Sciatic nerve (tissue), 2 donors: Measurements from ENCODE around the gene ZNF761. TPM values are rescaled to one million over a fixed set of nuclear protein-coding genes. Genes with fewer than 3 reads are reported as not detected.
"Not testable (repeated sequence)": the region's sequence is repeated elsewhere in the genome, so short reads cannot be mapped to it uniquely, and the experiment has no call there.

ENCODE experiments used
- ATAC-seq: fragments of 200-7000 bp; cut with Tn5 transposase; one replicate; pipeline ENCODE4 v1.9.1; 2020; ENCODE audit warnings: mild to moderate bottlenecking, moderate library complexity
- DNase-seq: peaks from one replicate; pipeline ENCODE4 v3.0.0-alpha.2; 2020; ENCODE audit warnings: low spot score
- intact Hi-C: fragments of 100-400 bp; cut with DNase I; formaldehyde crosslinking; loops from one replicate; pipeline ENCODE4 v1.14.2; 2022
- total RNA-seq: library from RNA; stranded (reverse); fragmentation: NEBNext Ultra II Directional; extraction: Animal tissue kit (Norgen Biotek cat#: 25700); gene quantifications from one replicate; pipeline ENCODE4 v1.2.1, GENCODE V29; 2021
- donor health status: DM: no; HTN: no; CAD: no.
- donor health status: DM: no; HTN: no; CAD: no.

The ZNF761 gene
- 10.4 TPM for total RNA-seq

GRCh38 chr19:53431399-53432087 is at the start of gene ZNF761:
Gene ZNF761, plus strand, starts transcription at chr19:53431984. Its CDS starts 15,285 bp downstream, at chr19:53447269.
- peak; percentile 100 for ATAC-seq
- intact Hi-C loops, result no loop called here
- peak; percentile 97 for DNase-seq

- ATAC-seq (no peak), DNase-seq (no peak)
- intact Hi-C loops, result no loop called here
These were observed 43.6 kb upstream of the ZNF761 start for GRCh38 chr19:53388168-53388567.

GRCh38 chr19:53388904-53389303 is 42.9 kb upstream of the ZNF761 start:
- DNase-seq, result no peak
- intact Hi-C loops, result no loop called here
- ATAC-seq, result no peak

GRCh38 chr19:53389571-53389970 is 42.2 kb upstream of the ZNF761 start:
- ATAC-seq (no peak), DNase-seq (no peak)
- intact Hi-C loops, result no loop called here

GRCh38 chr19:53389978-53390377 is 41.8 kb upstream of the ZNF761 start:
- DNase-seq (no peak), ATAC-seq (no peak)
- intact Hi-C loops, result no loop called here

- intact Hi-C loops, result no loop called here
- DNase-seq (peak; percentile 72), ATAC-seq (peak; percentile 66)
These were observed 37.2 kb upstream of the ZNF761 start for GRCh38 chr19:53394522-53394973.

GRCh38 chr19:53394974-53395839 is 36.6 kb upstream of the ZNF761 start, which contains the start of gene ZNF765:
Gene ZNF765, plus strand, starts transcription at chr19:53395149. Its CDS starts 2,867 bp downstream, at chr19:53398016.
- ATAC-seq, result peak; percentile 100
- DNase-seq, result peak; percentile 97
- intact Hi-C loops, result no loop called here

- intact Hi-C loops, result not testable (repeated sequence)
These were observed 35.8 kb upstream of the ZNF761 start for GRCh38 chr19:53395840-53396524.

GRCh38 chr19:53396525-53396868 is 35.3 kb upstream of the ZNF761 start:
- ATAC-seq (no peak), DNase-seq (no peak)
- intact Hi-C loops, result no loop called here

More at GRCh38 chr19:53395840-53396524, 35.8 kb upstream of the ZNF761 start:
- not testable (repeated sequence) for ATAC-seq, DNase-seq

GRCh38 chr19:53397918-53398317 is 33.9 kb upstream of the ZNF761 start:
- intact Hi-C loops, DNase-seq, ATAC-seq: not testable (repeated sequence)

GRCh38 chr19:53409505-53410204 is 22.1 kb upstream of the ZNF761 start:
- ATAC-seq, result no peak
- intact Hi-C loops, result no loop called here

GRCh38 chr19:53420520-53421315 is 11.1 kb upstream of the ZNF761 start:
- ATAC-seq, intact Hi-C loops, DNase-seq: not testable (repeated sequence)

More at GRCh38 chr19:53409505-53410204, 22.1 kb upstream of the ZNF761 start:
- no peak for DNase-seq

- intact Hi-C loops, result no loop called here
- ATAC-seq, result no peak
These were observed 9.2 kb upstream of the ZNF761 start for GRCh38 chr19:53422551-53422950.

GRCh38 chr19:53423074-53423473 is 8.7 kb upstream of the ZNF761 start:
- intact Hi-C loops, result not testable (repeated sequence)
- peak; percentile 66 for ATAC-seq

More at GRCh38 chr19:53422551-53422950, 9.2 kb upstream of the ZNF761 start:
- no peak for DNase-seq

GRCh38 chr19:53423680-53424079 is 8.1 kb upstream of the ZNF761 start:
- peak; percentile 89 for ATAC-seq
- intact Hi-C loops, DNase-seq: not testable (repeated sequence)

More at GRCh38 chr19:53423074-53423473, 8.7 kb upstream of the ZNF761 start:
- not testable (repeated sequence) for DNase-seq

- intact Hi-C loops, result no loop called here
- DNase-seq (peak; percentile 86), ATAC-seq (peak; percentile 94)
These were observed 6.7 kb upstream of the ZNF761 start for GRCh38 chr19:53424968-53425597.

GRCh38 chr19:53432088-53432661 is 391 bp downstream of the ZNF761 start:
- ATAC-seq (peak; percentile 38), DNase-seq (peak; percentile 58)
- intact Hi-C loops, result no loop called here
